ENCODE measurements around the gene GRAMD2A. TPM values are rescaled to one million over a fixed set of nuclear protein-coding genes. Genes with fewer than 3 reads are reported as not detected.

Gene GRAMD2A
- total RNA-seq, 1 experiment from 2014 or later, result 1.3 TPM

DNA sequence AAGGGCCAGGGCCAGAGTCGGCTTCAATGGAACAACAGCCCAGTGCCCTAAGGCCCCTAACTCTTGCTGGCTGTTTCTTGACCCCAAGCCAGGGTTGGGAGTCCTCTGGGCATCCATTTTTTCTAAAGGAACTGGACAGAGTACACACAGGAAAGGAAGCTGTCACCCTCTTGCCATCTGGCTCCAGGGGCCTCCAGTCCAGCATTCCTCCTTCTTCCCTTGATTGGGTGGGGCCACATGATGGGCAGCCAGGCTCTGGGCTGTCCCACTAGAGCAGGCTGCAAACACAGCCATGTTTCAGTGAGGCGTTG, 1.6 kb upstream of the GRAMD2A start:
- H3K14ac ChIP-seq (ENCODE audit: insufficient read depth, low read length), result no peak overlapping the region
- H3K27ac Mint-ChIP-seq, result no peak overlapping the region
- no peak overlapping the region for H3K4ac ChIP-seq (ENCODE audit: low read depth, low read length)
- no peak overlapping the region for H3K23ac ChIP-seq (ENCODE audit: insufficient read length, low read depth, low read length)
- no peak overlapping the region for H2BK15ac ChIP-seq (ENCODE audit: low read depth, low read length)
- H2BK120ac ChIP-seq (ENCODE audit: low read depth, low read length, poor library complexity, severe bottlenecking), result no peak overlapping the region
- no peak overlapping the region for H4K8ac ChIP-seq (replicated peaks; ENCODE audit: insufficient read length, low read depth, low read length)
- H3K79me1 ChIP-seq (ENCODE audit: insufficient read depth, low read depth, low read length, poor library complexity, severe bottlenecking), result no peaks in the 10 kb centered on the region
- no peaks in the 10 kb centered on the region for H3K4me1 ChIP-seq (ENCODE audit: insufficient read depth, low read length)
- no peak overlapping the region for H3K27ac ChIP-seq (ENCODE audit: insufficient read length, low read depth, low read length)
- DNase-seq, result no peak
- no peak overlapping the region for H2BK5ac ChIP-seq (ENCODE audit: insufficient read length, low read length)
- WGBS (ENCODE audit: extremely low coverage, insufficient read length, low lambda C conversion rate), result no CpG with 5 or more reads among the region's 2 CpGs
- H3K79me2 ChIP-seq (ENCODE audit: insufficient read depth, low read length), result no peaks in the 10 kb centered on the region
- no peak overlapping the region for H3K4me3 Mint-ChIP-seq
- H3K36me3 Mint-ChIP-seq (ENCODE audit: insufficient read depth in 1 of 3, low read depth in 3 of 3), result peaks cover 38 to 62% (median 54%) of the 10 kb centered on the region in 3 experiments
- H3K9me3 ChIP-seq (ENCODE audit: control insufficient read depth, low read depth, low read length), result no peaks in the 10 kb centered on the region
- H3K23me2 ChIP-seq (ENCODE audit: insufficient read length, low read depth, low read length, poor library complexity, severe bottlenecking), result peaks cover 11% of the 10 kb centered on the region
- H3T11ph ChIP-seq (ENCODE audit: low read length), result no peak overlapping the region
- H3K27me3 ChIP-seq (ENCODE audit: insufficient read depth, low read length), result peaks cover 7% of the 10 kb centered on the region; the same call in 1 of the 2 replicates
- no peak overlapping the region for H3K9ac ChIP-seq (ENCODE audit: extremely low read depth, insufficient read length, low read length)
- H2BK12ac ChIP-seq (ENCODE audit: insufficient read length, low read depth, low read length), result no peak overlapping the region
- no peak overlapping the region for H2BK20ac ChIP-seq (ENCODE audit: low read depth, low read length, poor library complexity, severe bottlenecking)
- no peak overlapping the region for H4K91ac ChIP-seq (ENCODE audit: insufficient read length, low read depth, low read length)
- H2AFZ ChIP-seq (ENCODE audit: low read length), result no peak overlapping the region
- H4K20me1 ChIP-seq (ENCODE audit: control insufficient read depth, insufficient read depth, insufficient read length), result no peaks in the 10 kb centered on the region
- H3K4me1 Mint-ChIP-seq, result peaks cover 11 to 14% of the 10 kb centered on the region in 2 experiments
- peaks cover 25% of the 10 kb centered on the region for H3K27me3 Mint-ChIP-seq (ENCODE audit: low read depth)
- no peaks in the 10 kb centered on the region for H3K9me3 Mint-ChIP-seq
- H3K56ac ChIP-seq (ENCODE audit: insufficient read length, low read depth, low read length), result no peak overlapping the region
- H3K4me2 ChIP-seq (ENCODE audit: insufficient read depth, insufficient read length, low read length), result no peak overlapping the region
- no peak overlapping the region for H2AK5ac ChIP-seq (ENCODE audit: insufficient read length, low read length)
- TF ChIP-seq, protein P1, sequence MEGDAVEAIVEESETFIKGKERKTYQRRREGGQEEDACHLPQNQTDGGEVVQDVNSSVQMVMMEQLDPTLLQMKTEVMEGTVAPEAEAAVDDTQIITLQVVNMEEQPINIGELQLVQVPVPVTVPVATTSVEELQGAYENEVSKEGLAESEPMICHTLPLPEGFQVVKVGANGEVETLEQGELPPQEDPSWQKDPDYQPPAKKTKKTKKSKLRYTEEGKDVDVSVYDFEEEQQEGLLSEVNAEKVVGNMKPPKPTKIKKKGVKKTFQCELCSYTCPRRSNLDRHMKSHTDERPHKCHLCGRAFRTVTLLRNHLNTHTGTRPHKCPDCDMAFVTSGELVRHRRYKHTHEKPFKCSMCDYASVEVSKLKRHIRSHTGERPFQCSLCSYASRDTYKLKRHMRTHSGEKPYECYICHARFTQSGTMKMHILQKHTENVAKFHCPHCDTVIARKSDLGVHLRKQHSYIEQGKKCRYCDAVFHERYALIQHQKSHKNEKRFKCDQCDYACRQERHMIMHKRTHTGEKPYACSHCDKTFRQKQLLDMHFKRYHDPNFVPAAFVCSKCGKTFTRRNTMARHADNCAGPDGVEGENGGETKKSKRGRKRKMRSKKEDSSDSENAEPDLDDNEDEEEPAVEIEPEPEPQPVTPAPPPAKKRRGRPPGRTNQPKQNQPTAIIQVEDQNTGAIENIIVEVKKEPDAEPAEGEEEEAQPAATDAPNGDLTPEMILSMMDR (conservative IDR thresholded peaks at IDR 0.05), result no peak
- no peak overlapping the region for H3K18ac ChIP-seq (ENCODE audit: insufficient read length, low read depth, low read length)
- no peak overlapping the region for H4K5ac ChIP-seq (ENCODE audit: insufficient read length, low read depth, low read length)
